H1 (cell line): Measurements from ENCODE around the gene SLC35F6. TPM values are rescaled to one million over a fixed set of nuclear protein-coding genes. Genes with fewer than 3 reads are reported as not detected.

Source experiments
- ATF2 ChIP-seq: IDR thresholded peaks from 2 replicates; pipeline ENCODE4 v1.6.1; 2012; ENCODE audit warnings: low read length, inconsistent platforms
- CHD2 ChIP-seq: IDR thresholded peaks from 2 replicates; pipeline ENCODE4 v1.6.1; 2012; ENCODE audit warnings: low read length, improper control_type of control experiment
- CREB1 ChIP-seq: IDR thresholded peaks from 2 replicates; pipeline ENCODE4 v1.6.1; 2012; ENCODE audit warnings: inconsistent platforms
- CTCF ChIP-seq, 3 experiments: IDR thresholded peaks; 1 replicate in 2 of 3; 2 replicates in 1 of 3; pipeline versions ENCODE4 v1.5.1 to v1.6.1; 2011; ENCODE audit warnings: low read length in 3 of 3, mild to moderate bottlenecking in 3 of 3, inconsistent platforms in 2 of 3, low read depth in 1 of 3, moderate library complexity in 1 of 3; ENCODE audit not compliant: insufficient read depth in 1 of 3; ENCODE audit errors: control extremely low read depth in 1 of 3
- GTF2F1 ChIP-seq: IDR thresholded peaks from 2 replicates; pipeline ENCODE4 v1.6.1; 2012; ENCODE audit warnings: low read depth, low read length, improper control_type of control experiment, borderline replicate concordance
- KDM4A ChIP-seq: IDR thresholded peaks from one replicate; pipeline ENCODE4 v1.7.1; 2012; ENCODE audit warnings: low read depth, mild to moderate bottlenecking, moderate library complexity, low read length, inconsistent platforms; ENCODE audit not compliant: severe bottlenecking
- RBBP5 ChIP-seq: IDR thresholded peaks from 2 replicates; pipeline ENCODE4 v1.7.1; 2012; ENCODE audit warnings: low read depth, mild to moderate bottlenecking, inconsistent platforms, low read length, moderate library complexity, borderline replicate concordance
- SAP30 ChIP-seq: fragments of 300-600 bp; sonication (generic); IDR thresholded peaks from 2 replicates; pipeline ENCODE4 v1.7.1; 2012; ENCODE audit warnings: low read length, moderate library complexity, mild to moderate bottlenecking, inconsistent platforms; ENCODE audit not compliant: insufficient read depth, insufficient replicate concordance
- SIN3A ChIP-seq, 2 experiments: IDR thresholded peaks in 1 of 2; conservative IDR thresholded peaks in 1 of 2; 2 replicates each; pipeline ENCODE4 v1.6.1; 2011 to 2012; ENCODE audit warnings: low read length in 2 of 2, improper control_type of control experiment in 1 of 2, low read depth in 1 of 2, mild to moderate bottlenecking in 1 of 2
- SP1 ChIP-seq: IDR thresholded peaks from 2 replicates; pipeline ENCODE4 v1.6.1; 2011; ENCODE audit warnings: low read depth, low read length
- SP2 ChIP-seq: IDR thresholded peaks from 2 replicates; pipeline ENCODE4 v1.6.1; 2012; ENCODE audit warnings: mild to moderate bottlenecking, low read length, inconsistent platforms
- SP4 ChIP-seq: IDR thresholded peaks from 2 replicates; pipeline ENCODE4 v1.6.1; 2012; ENCODE audit warnings: low read length, inconsistent platforms
- TAF7 ChIP-seq: optimal IDR thresholded peaks from 2 replicates; pipeline ENCODE3; 2011; ENCODE audit warnings: low read depth, mild to moderate bottlenecking, inconsistent platforms, low read length, moderate library complexity, borderline replicate concordance
- TBP ChIP-seq: IDR thresholded peaks from 2 replicates; pipeline ENCODE4 v1.6.1; 2011; ENCODE audit warnings: low read depth, low read length, improper control_type of control experiment
- TCF12 ChIP-seq: IDR thresholded peaks from 2 replicates; pipeline ENCODE4 v1.6.1; 2011; ENCODE audit warnings: low read depth, mild to moderate bottlenecking, low read length
- TEAD4 ChIP-seq: IDR thresholded peaks from 2 replicates; pipeline ENCODE4 v1.6.1; 2012; ENCODE audit warnings: low read depth, low read length, inconsistent platforms, mixed read lengths
- polyA plus RNA-seq, 7 experiments: library from polyadenylated mRNA; depleted of rRNA in 3 of 7; stranded (reverse) in 5 of 7; unstranded in 2 of 7; fragments of >200 nt in 5 of 7; fragments of 200-250 nt in 2 of 7; gene quantifications; 1 replicate in 5 of 7; 2 replicates in 1 of 7; 4 replicates in 1 of 7; pipeline versions ENCODE4 v1.2.1 to v1.2.3, GENCODE V29; 2011 to 2013; ENCODE audit warnings: missing spikeins in 2 of 7, mixed read lengths in 2 of 7
- total RNA-seq: library from RNA; stranded (reverse); fragmentation: NEBNext Ultra II Directional; extraction: Animal tissue kit (Norgen Biotek cat#: 25700); gene quantifications from 2 replicates; pipeline ENCODE4 v1.2.1, GENCODE V29; 2021

SLC35F6 gene
- total and polyA plus RNA-seq, 2 of the 8 experiments (the other 6 are each of a cell fraction or from before 2014, with no cell fraction given), result 11.2 to 13.5 TPM

- TF ChIP-seq GTF2F1, result no peak
- TF ChIP-seq SP4, result peak; percentile 91
- peak; percentile 49 for TF ChIP-seq KDM4A
- TF ChIP-seq TAF7, result peak; percentile 66
- TF ChIP-seq TEAD4, result 0 out of 2 replicates have a peak, but pooled peaks have one; percentile 27
- peak; percentile 96 for TF ChIP-seq CHD2
- TF ChIP-seq CTCF (IDR thresholded peaks at IDR 0.05; ENCODE audit: control extremely low read depth in 1 of 3, insufficient read depth in 1 of 3, low read depth in 1 of 3, low read length in 3 of 3), result 0 out of 4 replicates have a peak, but pooled peaks of 1 of the 3 experiments have one; percentile 6
- TF ChIP-seq SP2, result peak; percentile 98
- TF ChIP-seq RBBP5, result peak; percentile 48; the same call in 1 of the 2 replicates
- peak in 1 of 2 experiments; percentile 73; a peak in 1 of 4 replicates for TF ChIP-seq SIN3A (conservative IDR thresholded peaks at IDR 0.05 in 1 of 2, IDR thresholded peaks at IDR 0.05 in 1 of 2; ENCODE audit: low read depth in 1 of 2, low read length in 2 of 2)
- 0 out of 2 replicates have a peak, but pooled peaks have one; percentile 69 for TF ChIP-seq TBP
- TF ChIP-seq TCF12, result no peak; the same call in 1 of the 2 replicates
- TF ChIP-seq SAP30, result peak; percentile 43
- TF ChIP-seq SP1, result peak; percentile 100
- peak; percentile 20; the same call in 1 of the 2 replicates for TF ChIP-seq ATF2
- TF ChIP-seq CREB1, result peak; percentile 77; the same call in 1 of the 2 replicates
These were observed 21.5 kb downstream of the SLC35F6 start, which contains the start of gene CENPA (continued) for GRCh38 chr2:26785431-26786206.
